HG02571 (cell line): ENCODE measurements around the gene MTHFSD.
"Not testable (repeated sequence)": the region's sequence is repeated elsewhere in the genome, so short reads cannot be mapped to it uniquely, and the experiment has no call there.

Source experiments
- ATAC-seq: cut with Tn5 transposase; IDR thresholded peaks from one replicate; pipeline ENCODE4 v1.9.1; 2021; ENCODE audit warnings: mild to moderate bottlenecking, moderate library complexity; ENCODE audit not compliant: unreplicated experiment

The MTHFSD gene, protein sequence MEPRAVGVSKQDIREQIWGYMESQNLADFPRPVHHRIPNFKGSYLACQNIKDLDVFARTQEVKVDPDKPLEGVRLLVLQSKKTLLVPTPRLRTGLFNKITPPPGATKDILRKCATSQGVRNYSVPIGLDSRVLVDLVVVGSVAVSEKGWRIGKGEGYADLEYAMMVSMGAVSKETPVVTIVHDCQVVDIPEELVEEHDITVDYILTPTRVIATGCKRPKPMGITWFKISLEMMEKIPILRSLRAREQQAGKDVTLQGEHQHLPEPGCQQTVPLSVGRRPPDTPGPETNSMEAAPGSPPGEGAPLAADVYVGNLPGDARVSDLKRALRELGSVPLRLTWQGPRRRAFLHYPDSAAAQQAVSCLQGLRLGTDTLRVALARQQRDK

DNA sequence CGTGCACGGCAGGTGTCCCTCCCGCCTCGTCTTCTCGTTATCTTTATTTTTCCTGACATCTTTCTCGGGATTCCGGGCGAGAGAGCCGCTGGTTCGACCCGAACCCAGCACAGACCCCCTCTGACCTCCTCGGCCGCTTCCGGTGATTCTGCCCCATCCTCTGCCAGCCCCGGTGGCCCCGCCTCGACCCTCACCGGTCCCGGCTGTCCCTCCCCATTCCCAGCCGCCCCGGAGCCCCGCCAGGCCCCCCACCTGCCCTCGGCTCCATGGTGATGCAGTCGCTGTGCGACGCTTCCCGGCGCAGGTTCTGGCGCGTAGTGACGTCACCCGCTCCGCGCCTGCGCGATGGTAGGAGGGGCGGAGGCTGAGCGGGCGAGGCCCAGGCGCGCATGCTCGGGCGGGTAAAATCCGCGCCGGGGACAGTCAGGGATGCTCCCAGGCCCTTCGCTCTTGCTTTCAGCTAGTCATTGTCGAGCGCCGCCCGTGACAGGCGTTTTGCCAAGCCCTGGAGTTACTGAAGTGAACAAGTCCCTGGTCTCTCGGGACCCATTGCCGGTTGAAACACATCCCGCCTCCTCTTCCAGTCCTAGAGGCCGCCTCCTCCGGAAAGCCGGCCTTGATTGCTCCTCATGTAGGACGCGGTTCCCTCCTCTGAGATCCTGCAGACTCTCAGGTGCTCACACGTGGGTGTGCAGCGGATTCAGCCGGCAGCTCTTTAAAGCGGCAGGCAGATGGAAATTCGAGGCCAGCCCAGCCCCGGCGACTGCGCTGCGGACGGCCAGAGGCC is at the start of gene MTHFSD:
MTHFSD (minus strand) TSS at position 319 of the 787 bp plus-strand sequence; CDS start at position 268, 51 bp downstream.
- ATAC-seq: peak; percentile 80

DNA sequence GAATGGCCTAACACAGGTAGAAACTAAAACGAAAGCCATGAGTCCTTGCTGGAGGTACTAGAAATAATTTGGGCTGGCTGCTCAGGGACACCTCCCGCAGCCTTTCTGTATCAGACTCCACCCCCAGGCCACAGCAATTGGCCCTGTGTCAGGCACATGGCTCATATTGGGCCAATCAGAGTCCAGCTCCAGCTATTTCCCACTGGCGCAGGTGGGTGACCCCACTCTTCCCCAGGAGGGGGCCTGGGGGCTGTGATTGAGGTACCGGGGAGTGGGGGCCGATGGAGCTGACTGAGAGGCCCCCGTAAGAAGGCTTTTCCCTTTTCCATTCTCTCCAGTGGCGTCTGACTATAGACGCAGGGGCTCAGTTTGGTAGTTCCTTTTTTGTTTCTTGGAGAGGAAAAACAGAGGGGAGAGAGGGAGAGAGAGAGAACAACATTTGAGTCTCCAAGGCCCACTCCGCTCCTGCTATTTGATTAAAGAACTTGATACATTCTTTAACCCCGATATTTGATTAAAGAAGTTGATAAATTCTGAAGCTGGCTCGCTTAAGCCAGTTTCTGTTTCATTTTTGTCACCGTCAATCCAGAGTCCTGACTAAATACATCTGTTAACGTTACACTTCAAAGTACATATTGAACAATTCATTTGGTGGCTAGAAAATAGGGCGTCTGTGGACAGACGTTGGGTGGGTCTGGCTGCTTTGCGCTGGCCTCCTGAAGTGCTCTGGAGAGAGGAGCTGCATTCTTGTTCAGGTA is 49.6 kb upstream of the MTHFSD start:
- ATAC-seq: peak; percentile 56

DNA sequence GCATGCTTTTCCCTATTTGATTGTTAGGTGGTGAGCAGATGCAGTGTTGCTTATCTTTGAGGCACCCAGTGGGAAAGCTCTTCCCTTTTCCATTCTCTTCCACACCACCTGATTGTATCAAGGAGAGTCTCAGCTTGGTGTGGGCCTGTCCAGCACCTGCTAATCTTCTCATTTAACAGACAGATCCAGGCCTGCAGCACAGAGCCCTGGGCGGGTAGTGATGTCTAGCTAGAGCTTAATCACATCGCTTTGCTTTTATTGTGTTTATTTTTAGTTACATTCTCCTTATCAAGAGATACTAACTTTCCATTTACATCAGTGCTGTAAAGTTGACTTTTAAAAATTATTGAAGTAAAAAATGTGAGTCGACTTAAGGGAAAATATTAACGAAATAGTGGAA is 47.5 kb upstream of the MTHFSD start:
- no peak for ATAC-seq

DNA sequence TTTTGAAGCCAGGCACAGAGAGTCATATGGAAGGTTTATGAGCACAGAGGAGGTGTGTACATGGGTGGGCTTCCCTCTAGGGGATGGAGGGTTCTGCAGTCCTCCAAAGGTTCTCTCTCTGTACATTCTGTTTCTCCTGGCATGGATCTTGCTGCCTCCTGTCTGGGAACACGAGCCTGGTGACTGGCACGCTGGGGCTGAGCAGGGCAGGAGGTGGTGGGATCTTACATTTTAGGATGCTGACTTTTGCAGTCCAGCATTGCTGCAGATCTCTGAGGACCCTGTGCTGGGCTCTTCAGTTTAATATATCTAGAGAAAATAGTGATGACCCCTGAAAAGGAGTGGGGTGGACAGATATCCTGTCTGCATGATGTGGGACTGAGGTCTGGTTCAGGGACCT is 46.3 kb upstream of the MTHFSD start:
- ATAC-seq: no peak

DNA sequence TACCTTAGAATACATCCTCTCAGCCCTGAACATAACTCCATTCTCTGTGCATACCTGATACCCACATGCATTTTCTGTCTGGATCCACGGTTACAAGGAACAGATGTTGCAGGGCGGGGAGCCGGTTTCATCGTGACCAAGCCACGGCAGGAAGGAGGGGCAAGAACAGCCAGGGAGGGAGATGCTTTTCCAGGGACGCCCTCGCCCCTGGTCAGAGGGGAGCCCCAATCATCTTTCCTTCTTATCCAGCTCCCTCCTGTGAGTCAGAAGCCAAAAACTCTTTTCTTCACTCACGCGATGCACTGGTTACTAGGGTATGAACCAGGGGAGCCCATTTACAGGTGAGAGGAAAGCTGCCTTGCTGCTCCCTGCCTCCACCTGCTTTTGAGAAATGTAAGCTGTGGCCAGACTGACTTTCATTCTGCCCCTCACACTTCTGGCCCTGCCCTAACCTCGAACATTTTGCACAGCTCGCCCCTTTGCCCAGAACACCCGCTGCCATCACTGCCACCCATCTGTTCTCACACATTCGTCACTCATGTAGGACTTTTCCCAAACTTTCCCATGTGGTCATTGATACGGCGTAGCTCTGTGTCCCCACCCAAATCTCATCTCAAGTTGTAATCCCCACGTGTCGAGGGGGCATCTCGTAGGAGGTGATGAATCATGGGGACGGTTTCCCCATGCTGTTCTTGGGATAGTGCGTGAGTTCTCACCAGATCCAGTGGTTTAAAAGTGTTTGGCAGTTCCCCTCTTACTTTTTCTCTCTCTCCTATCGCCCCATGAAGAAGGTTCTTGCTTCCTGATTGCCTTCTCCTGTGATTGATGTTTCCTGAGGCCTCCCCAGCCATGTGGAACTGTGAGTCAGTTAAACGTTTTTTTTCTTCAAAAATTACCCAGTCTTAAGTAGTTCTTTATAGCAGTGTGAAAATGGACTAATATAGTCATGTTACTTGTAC is 43.9 kb upstream of the MTHFSD start:
- no peak for ATAC-seq

DNA sequence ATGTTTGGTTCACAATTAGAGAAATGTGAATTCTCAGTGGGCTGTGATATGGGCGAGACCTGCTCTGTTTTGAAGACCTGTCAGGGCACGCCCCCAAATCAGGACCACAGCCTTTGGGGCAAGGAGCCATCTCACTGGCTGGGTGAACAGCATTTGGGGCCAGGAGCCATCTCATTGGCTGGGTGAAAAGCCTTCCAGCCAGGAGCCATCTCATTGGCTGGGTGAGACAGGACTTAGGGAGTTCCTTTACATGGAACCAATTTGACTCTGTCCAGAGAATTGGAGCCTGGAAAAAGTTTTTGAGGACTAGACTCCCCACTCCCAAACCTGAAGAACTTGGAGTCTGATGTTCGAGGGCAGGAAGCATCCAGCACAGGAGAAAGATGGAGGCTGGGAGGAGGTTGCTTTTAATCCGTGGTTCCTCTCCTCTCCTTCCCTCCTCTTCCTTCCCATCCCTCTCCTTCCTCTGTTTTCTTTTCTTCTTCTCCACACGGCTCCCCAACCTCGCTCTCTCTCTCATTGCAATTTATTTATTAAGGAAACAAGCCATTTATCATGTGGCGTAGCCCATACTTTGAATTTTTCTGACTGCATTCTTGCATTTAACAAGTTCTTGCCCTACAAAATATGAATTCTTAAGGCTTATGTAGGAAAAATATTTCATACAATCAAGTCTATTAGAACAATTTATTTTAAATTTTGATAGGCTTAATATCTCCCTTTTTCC is 43.0 kb upstream of the MTHFSD start:
- ATAC-seq: no peak

DNA sequence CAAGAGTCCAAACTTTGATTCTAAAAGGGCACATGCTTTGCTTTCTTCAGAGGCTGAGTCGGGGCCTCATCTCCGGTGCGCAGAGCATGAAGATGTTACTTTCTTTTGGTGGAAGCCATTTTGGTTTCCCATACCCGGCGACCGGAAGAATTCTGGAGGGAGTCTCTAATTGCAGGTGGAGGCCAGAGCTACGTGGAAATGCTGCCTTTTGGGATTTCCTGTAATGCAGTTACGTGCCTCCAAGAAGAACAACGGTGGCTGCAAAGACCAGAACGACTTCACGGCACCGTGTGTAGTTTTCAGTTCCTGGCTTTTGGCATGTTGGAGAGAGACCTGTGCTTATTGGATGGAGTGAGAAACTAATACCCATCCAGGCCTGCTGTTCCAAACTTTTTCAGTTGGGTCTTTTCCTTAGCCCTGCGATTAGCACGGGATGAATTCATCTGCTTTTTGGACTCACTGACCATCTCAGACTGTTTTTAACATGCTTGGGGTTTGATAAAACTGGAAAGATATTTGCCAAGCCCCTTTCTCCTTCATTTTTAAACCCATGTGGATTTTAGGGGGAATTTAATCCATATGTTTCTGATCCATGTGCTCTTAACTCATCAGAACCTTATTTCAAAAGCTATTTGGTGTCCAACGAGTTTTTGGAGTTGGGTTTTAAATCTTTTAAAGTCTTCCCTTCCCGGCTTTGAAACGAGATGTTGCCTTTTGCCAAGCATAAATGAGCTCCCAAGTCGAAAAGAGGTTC is 42.3 kb upstream of the MTHFSD start:
- ATAC-seq: no peak

DNA sequence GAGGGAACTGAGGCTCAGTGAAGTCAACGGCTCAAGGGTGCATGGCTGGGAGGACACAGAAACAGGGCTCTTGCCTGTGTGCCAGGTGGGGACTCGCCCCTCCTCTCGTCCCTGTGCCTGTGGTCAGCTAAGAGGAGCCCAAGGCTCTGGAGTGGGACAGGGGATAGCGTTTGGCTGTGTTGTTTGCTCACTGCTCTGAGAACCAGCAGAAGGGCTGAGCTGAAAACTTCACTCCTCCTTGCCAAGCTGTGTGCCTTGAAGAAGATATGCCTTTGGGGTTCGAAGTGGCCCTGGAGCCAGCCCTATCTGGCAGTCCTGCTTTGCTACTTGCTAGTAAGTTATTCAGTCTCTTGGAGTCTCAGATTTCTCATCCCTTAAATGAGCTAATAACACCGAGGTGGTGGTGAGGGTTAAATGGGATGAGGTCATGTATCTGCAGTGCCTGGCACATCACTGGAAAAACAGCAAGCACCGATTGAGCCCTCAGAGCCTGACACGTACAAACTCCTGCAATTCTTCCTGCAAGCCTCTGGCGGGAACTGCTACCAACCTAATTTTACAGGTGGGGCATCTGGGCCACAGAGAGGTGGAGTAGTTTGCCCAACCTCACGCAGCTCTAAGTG is 41.1 kb upstream of the MTHFSD start:
- no peak for ATAC-seq

DNA sequence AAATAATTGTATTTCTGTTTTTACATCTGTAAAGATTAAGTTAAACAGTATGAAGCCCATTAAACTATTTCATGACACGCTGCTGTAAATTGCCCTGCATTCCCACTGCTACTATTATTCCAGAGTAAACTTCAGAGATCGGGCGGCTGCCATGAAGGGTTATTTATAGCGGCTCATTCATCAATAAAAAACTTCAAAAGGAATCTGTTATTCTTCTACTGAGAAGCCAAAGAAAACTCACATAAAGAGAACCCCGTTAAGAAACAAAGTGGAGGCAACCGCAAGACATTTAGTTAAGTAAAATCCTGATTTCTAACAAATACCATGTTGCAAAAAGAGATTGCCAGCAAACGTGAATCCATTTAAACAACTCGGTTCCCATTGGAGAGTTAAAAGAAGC is 39.7 kb upstream of the MTHFSD start:
- ATAC-seq: no peak

DNA sequence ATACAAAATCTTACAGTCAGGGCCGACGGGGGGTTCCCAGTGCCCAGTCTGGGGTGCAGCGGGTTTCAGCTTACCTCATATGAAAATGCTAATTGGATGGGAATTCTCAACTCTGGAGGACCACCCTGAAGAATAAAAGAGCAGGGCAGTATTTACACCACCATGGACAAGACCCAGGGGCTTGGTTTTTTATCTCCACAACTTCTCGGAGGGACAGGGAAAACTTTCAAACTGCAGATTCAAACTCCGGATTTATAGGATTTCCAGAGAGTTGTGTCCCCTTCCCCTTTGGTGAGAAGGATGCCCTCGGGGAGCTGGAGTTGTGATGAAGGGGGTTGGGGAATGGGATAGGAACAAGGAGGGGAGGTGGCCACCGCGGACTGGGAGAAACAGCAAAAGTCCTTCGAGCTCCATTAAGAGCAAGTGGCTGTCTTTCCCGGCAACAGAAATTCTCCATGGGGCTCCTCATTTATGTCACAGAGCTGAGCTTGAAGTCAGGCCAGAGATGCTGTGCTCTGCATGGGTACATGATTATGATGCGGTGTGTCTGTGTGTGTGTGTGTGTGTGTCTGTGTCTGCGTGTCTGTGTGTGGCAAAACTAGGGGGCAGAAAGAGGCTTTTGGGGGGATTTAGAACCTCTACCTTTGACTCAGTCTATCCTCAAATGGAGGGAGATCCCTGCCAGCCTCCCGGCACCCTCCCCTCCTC is 39.0 kb upstream of the MTHFSD start:
- no peak for ATAC-seq

DNA sequence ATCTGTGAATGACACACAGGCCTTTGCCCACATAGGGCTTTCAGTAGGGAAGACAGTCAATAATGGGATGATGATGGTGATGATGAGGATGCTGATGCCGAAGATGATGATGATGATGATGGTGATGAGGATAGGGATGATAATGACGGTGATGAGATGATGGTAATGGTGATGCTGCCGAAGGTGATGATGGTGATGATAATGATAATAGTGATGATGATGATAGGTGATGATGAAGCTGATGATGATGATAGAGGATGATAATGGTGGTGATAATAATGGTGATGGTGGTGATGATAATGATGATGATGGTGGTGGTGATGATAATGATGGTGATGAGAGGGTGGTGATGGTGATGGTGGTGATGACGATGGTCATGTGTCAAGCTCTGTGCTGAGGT is 36.2 kb upstream of the MTHFSD start:
- no peak for ATAC-seq

DNA sequence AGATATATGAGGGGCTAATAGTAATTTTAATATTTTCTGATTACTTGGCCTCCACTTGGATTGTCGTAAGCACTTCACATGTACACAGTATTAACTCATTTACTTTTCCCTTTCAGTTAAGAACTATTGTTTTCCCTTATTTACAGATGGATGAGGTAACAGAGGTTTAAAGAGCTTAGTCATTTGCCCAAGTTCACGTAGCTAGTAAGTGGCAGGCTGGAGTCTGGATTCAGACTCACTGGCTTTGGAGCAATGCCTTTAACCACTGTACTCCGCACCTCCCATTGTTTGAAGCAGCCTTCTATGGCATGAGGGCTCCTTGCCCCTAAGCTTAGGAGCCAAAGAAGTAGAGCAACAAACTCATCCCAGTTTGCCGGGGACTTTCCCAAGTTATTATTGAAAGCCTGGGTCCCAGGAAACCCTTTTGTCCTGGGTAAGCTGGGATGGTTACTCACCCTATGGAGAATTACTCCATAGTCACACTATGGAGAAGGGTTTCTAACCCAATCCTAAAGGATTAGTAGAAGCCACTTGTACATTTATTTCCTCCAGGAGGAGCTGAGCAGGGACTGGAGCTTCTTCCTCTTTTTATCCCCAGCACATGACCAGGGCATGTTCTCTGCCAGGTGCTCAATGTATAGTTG is 35.6 kb upstream of the MTHFSD start:
- ATAC-seq: no peak

DNA sequence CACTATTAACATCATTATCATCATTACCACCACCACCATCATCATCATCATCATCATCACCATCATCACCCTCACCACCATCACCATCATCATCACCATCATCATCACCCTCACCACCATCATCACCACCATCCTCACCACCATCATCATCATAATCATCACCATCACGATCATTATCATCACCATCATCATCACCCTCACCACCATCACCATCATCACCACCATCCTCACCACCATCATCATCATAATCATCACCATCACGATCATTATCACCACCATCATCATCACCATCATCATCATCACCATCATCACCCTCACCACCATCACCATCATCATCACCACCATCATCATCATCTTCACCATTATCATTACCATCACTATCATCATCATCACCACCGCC is 32.9 kb upstream of the MTHFSD start:
- ATAC-seq: not testable (repeated sequence)

DNA sequence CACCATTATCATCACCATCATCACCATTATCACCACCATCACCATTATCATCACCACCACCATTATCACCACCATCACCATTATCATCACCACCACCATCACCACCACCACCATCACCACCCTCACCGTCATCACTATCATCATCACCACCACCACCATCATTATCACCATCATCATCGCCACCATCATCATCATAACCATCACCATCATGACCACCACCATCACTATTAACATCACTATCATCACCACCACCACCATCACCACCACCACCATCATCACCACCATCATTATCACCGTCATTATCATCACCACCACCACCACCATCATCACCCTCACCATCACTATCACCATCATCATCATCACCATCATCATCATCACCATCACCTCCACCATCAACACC is 32.5 kb upstream of the MTHFSD start:
- no peak for ATAC-seq

DNA sequence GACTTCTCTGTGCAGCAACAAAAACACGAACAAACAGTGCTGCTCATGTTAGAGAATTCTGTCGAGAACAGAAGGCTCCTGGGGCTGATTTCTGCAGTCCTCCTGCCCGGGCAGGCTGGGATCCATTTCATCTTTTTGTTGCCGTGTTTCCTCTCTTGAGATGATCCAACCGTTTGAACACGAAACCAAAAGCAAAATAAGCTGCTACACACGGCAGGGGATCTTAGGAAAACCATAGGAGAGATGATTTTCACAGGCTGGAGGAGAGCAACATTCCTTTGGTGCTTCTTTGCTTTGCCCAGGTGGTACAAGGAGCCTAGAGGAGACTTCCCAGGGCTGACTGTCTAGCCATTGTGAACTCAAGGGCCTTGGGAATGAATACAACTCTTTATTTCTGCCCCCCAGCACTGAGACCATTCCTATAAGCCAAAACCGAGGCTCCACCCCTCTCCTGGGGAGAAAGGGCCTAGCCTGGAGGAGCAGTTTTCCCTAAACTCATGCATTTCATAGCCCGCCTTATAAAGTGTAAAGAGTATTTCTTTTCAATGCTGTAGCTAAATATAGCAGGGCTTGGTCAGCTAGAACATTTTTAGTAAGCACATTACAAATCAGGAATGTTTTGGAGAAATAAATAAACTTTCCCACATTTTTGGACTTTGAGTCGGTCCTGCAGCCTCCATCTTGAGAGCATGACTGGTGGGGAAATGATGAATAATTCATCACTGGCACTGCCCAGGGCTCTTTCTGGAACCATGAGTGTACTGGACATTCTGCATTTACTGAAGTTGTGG is 31.0 kb upstream of the MTHFSD start:
- ATAC-seq: no peak
